Stimulated activated CD8-positive, alpha-beta memory T cell treated with anti-CD3 and anti-CD28 coated beads, Interleukin-12 subunit alpha, Interleukin-12 subunit beta, amount 100 ng/mL, for 24 hours (primary cell): ENCODE measurements around the gene REEP6.
"Not testable (repeated sequence)": the region's sequence is repeated elsewhere in the genome, so short reads cannot be mapped to it uniquely, and the experiment has no call there.

Source experiments
- DNase-seq: peaks from one replicate; pipeline ENCODE4 v3.0.0-alpha.2; 2020; ENCODE audit errors: extremely low read depth

Gene REEP6

GRCh38 chr19:1505991-1506881 is 15.3 kb downstream of the REEP6 start:
- no peak for DNase-seq

- no peak for DNase-seq
Observed at GRCh38 chr19:1507192-1507660, 16.2 kb downstream of the REEP6 start.

GRCh38 chr19:1507763-1508506 is 17.0 kb downstream of the REEP6 start:
- peak; percentile 72 for DNase-seq

GRCh38 chr19:1508507-1508856 is 17.5 kb downstream of the REEP6 start:
- DNase-seq, result no peak

GRCh38 chr19:1509602-1510441 is 18.8 kb downstream of the REEP6 start:
- DNase-seq, result no peak

- DNase-seq, result no peak
Observed at GRCh38 chr19:1510442-1510806, 19.4 kb downstream of the REEP6 start.

- DNase-seq, result no peak
Observed at GRCh38 chr19:1510807-1511206, 19.8 kb downstream of the REEP6 start.

GRCh38 chr19:1511318-1512317 is 20.6 kb downstream of the REEP6 start:
- DNase-seq, result no peak

- DNase-seq, result no peak
Observed at GRCh38 chr19:1512671-1513498, 21.9 kb downstream of the REEP6 start, which contains the start of gene ADAMTSL5. Gene ADAMTSL5, minus strand, starts transcription at chr19:1513019. Its CDS starts 2,076 bp downstream, at chr19:1510943.

GRCh38 chr19:1513499-1514294 is 22.7 kb downstream of the REEP6 start:
- DNase-seq, result peak; percentile 41

GRCh38 chr19:1514295-1514661 is 23.3 kb downstream of the REEP6 start:
- DNase-seq, result no peak

- DNase-seq, result no peak
Observed at GRCh38 chr19:1514986-1515721, 24.2 kb downstream of the REEP6 start.

- no peak for DNase-seq
Observed at GRCh38 chr19:1516395-1516753, 25.4 kb downstream of the REEP6 start.

GRCh38 chr19:1518471-1518870 is 27.5 kb downstream of the REEP6 start:
- DNase-seq, result no peak

- not testable (repeated sequence) for DNase-seq
Observed at GRCh38 chr19:1519802-1520201, 28.8 kb downstream of the REEP6 start.

GRCh38 chr19:1520203-1520780 is 29.3 kb downstream of the REEP6 start:
- DNase-seq, result no peak

- DNase-seq, result no peak
Observed at GRCh38 chr19:1521636-1522035, 30.7 kb downstream of the REEP6 start.

- no peak for DNase-seq
Observed at GRCh38 chr19:1522061-1522460, 31.1 kb downstream of the REEP6 start.
